ENCODE measurements around the gene TEX14.

The TEX14 gene

DNA sequence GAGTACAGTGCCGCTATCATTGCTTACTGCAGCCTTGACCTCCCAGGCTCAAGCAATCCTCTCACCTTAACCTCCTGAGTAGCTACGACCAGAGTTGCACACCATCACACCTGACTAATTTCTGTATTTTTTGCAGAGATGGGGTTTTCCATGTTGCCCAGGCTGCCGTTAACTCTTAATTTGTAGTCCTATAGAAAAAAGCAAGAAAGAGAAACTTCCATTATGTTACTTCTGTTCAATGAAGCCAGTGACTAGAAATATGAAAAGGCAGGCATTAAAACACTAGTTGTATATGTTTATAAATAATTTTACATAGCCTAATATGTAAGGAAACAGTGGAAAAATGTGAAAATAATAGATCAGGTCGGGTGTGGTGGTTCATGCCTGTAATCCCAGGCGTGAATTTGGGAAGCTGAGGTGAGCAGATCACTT, 10.2 kb upstream of the TEX14 start:
- no peaks in the 10 kb centered on the region for H3K27me3 ChIP-seq (ENCODE audit: insufficient read depth, poor library complexity, severe bottlenecking)
- H3K4me3 ChIP-seq (replicated peaks; ENCODE audit: insufficient read depth, low read length): no peak overlapping the region
- no peak for DNase-seq (ENCODE audit: low read depth in 1 of 2, low spot score in 1 of 2)
- no peak overlapping the region for H3K27ac ChIP-seq (replicated peaks)
- TF ChIP-seq SPI1 (IDR thresholded peaks at IDR 0.05; ENCODE audit: borderline replicate concordance, low read depth) (no peak), POLR2AphosphoS5 (IDR thresholded peaks at IDR 0.05; ENCODE audit: low read depth) (no peak), GABPA (IDR thresholded peaks at IDR 0.05; ENCODE audit: low read depth) (no peak)
- TF ChIP-seq, protein P1, sequence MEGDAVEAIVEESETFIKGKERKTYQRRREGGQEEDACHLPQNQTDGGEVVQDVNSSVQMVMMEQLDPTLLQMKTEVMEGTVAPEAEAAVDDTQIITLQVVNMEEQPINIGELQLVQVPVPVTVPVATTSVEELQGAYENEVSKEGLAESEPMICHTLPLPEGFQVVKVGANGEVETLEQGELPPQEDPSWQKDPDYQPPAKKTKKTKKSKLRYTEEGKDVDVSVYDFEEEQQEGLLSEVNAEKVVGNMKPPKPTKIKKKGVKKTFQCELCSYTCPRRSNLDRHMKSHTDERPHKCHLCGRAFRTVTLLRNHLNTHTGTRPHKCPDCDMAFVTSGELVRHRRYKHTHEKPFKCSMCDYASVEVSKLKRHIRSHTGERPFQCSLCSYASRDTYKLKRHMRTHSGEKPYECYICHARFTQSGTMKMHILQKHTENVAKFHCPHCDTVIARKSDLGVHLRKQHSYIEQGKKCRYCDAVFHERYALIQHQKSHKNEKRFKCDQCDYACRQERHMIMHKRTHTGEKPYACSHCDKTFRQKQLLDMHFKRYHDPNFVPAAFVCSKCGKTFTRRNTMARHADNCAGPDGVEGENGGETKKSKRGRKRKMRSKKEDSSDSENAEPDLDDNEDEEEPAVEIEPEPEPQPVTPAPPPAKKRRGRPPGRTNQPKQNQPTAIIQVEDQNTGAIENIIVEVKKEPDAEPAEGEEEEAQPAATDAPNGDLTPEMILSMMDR (IDR thresholded peaks at IDR 0.05; ENCODE audit: insufficient read depth, low read length): no peak
- TF ChIP-seq, protein P2, sequence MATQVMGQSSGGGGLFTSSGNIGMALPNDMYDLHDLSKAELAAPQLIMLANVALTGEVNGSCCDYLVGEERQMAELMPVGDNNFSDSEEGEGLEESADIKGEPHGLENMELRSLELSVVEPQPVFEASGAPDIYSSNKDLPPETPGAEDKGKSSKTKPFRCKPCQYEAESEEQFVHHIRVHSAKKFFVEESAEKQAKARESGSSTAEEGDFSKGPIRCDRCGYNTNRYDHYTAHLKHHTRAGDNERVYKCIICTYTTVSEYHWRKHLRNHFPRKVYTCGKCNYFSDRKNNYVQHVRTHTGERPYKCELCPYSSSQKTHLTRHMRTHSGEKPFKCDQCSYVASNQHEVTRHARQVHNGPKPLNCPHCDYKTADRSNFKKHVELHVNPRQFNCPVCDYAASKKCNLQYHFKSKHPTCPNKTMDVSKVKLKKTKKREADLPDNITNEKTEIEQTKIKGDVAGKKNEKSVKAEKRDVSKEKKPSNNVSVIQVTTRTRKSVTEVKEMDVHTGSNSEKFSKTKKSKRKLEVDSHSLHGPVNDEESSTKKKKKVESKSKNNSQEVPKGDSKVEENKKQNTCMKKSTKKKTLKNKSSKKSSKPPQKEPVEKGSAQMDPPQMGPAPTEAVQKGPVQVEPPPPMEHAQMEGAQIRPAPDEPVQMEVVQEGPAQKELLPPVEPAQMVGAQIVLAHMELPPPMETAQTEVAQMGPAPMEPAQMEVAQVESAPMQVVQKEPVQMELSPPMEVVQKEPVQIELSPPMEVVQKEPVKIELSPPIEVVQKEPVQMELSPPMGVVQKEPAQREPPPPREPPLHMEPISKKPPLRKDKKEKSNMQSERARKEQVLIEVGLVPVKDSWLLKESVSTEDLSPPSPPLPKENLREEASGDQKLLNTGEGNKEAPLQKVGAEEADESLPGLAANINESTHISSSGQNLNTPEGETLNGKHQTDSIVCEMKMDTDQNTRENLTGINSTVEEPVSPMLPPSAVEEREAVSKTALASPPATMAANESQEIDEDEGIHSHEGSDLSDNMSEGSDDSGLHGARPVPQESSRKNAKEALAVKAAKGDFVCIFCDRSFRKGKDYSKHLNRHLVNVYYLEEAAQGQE (IDR thresholded peaks at IDR 0.05; ENCODE audit: insufficient replicate concordance, low read depth): no peak

DNA sequence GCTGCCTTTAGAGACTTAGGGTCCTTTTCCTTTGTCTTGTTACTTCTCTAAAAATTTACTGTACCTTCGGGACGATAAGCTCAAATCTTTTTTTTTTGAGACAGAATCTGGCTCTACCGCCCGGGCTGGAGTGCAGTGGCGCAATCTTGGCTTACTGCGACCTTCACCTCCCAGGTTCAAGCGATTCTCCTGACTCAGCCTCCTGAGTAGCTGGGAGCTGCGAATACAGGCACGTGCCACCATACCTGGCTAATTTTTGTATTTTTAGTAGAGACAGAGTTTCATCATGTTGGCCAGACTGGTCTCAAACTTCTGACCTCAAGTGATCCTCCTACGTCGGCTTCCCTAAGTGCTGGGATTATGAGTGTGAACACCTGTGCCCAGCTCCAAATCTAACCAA, 7.9 kb upstream of the TEX14 start:
- no peak for DNase-seq (ENCODE audit: low read depth in 1 of 2, low spot score in 1 of 2)
- H3K27ac ChIP-seq (replicated peaks): no peak overlapping the region
- no peak for TF ChIP-seq GABPA (IDR thresholded peaks at IDR 0.05; ENCODE audit: low read depth)
- no peak for TF ChIP-seq POLR2AphosphoS5 (IDR thresholded peaks at IDR 0.05; ENCODE audit: low read depth)
- TF ChIP-seq, protein P2 (IDR thresholded peaks at IDR 0.05; ENCODE audit: insufficient replicate concordance, low read depth): no peak
- TF ChIP-seq SPI1 (IDR thresholded peaks at IDR 0.05; ENCODE audit: borderline replicate concordance, low read depth): no peak
- TF ChIP-seq, protein P1 (IDR thresholded peaks at IDR 0.05; ENCODE audit: insufficient read depth, low read length): no peak
- no peaks in the 10 kb centered on the region for H3K27me3 ChIP-seq (ENCODE audit: insufficient read depth, poor library complexity, severe bottlenecking)
- H3K4me3 ChIP-seq (replicated peaks; ENCODE audit: insufficient read depth, low read length): no peak overlapping the region

DNA sequence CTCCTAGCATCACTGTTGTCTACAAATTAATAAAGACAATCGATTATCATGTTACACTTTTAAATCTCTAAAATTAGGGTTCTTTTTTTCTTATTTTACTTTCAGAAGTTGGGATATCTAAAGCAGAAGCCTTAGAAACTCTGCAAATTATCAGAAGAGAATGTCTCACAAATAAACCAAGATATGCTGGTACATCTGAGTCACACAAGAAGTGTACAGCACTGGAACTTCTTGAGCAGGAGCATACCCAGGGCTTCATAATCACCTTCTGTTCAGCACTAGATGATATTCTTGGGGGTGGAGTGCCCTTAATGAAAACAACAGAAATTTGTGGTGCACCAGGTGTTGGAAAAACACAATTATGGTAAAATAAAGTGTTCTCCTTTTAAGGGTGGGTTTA, 3.0 kb upstream of the TEX14 start:
- Histone ChIP-seq H3K27ac (replicated peaks) (no peak overlapping the region), H3K27me3 (ENCODE audit: insufficient read depth, poor library complexity, severe bottlenecking) (no peaks in the 10 kb centered on the region), H3K4me3 (replicated peaks; ENCODE audit: insufficient read depth, low read length) (no peak overlapping the region)
- TF ChIP-seq GABPA (IDR thresholded peaks at IDR 0.05; ENCODE audit: low read depth) (no peak), SPI1 (IDR thresholded peaks at IDR 0.05; ENCODE audit: borderline replicate concordance, low read depth) (no peak), POLR2AphosphoS5 (IDR thresholded peaks at IDR 0.05; ENCODE audit: low read depth) (no peak)
- TF ChIP-seq, protein P1 (IDR thresholded peaks at IDR 0.05; ENCODE audit: insufficient read depth, low read length): no peak
- TF ChIP-seq, protein P2 (IDR thresholded peaks at IDR 0.05; ENCODE audit: insufficient replicate concordance, low read depth): no peak
- no peak for DNase-seq (ENCODE audit: low read depth in 1 of 2, low spot score in 1 of 2)
